Neuronal stem cell (in vitro differentiated cells): Measurements from ENCODE around the gene TRIP4.

ENCODE experiments used
- DNase-seq: peaks from one replicate; pipeline ENCODE4 v3.0.0-alpha.2; 2013; ENCODE audit warnings: low spot score
- H2AFZ ChIP-seq: one replicate; pipeline ENCODE4 v1.6.1; 2013; ENCODE audit warnings: mild to moderate bottlenecking, low read length, inconsistent platforms
- H2AK5ac ChIP-seq: 2 replicates; pipeline ENCODE4 v1.6.1; 2013; ENCODE audit warnings: low read depth, mild to moderate bottlenecking, inconsistent platforms, low read length, moderate library complexity, mixed read lengths
- H2BK120ac ChIP-seq: 2 replicates; pipeline ENCODE4 v1.6.1; 2013; ENCODE audit warnings: low read depth, mild to moderate bottlenecking, inconsistent platforms, low read length, moderate library complexity, mixed read lengths
- H2BK12ac ChIP-seq: one replicate; pipeline ENCODE4 v1.6.1; 2013; ENCODE audit warnings: low read length, inconsistent platforms
- H2BK15ac ChIP-seq: 2 replicates; pipeline ENCODE4 v1.6.1; 2013; ENCODE audit warnings: mild to moderate bottlenecking, low read length, inconsistent platforms, mixed read lengths
- H2BK5ac ChIP-seq: one replicate; pipeline ENCODE4 v1.6.1; 2013; ENCODE audit warnings: inconsistent platforms, mild to moderate bottlenecking, low read length, moderate library complexity
- H3K14ac ChIP-seq: one replicate; pipeline ENCODE4 v1.6.1; 2013; ENCODE audit warnings: low read length, inconsistent platforms
- H3K18ac ChIP-seq: 2 replicates; pipeline ENCODE4 v1.6.1; 2013; ENCODE audit warnings: low read length, inconsistent platforms
- H3K23ac ChIP-seq: 2 replicates; pipeline ENCODE4 v1.6.1; 2013; ENCODE audit warnings: low read depth, mild to moderate bottlenecking, mixed read lengths, low read length, inconsistent platforms; ENCODE audit not compliant: poor library complexity
- H3K27ac ChIP-seq: replicated peaks from 3 replicates; pipeline ENCODE4 v1.5.1; 2013; ENCODE audit warnings: low read length, inconsistent platforms
- H3K27me3 ChIP-seq, 3 experiments: 2 replicates each; pipeline ENCODE4 v1.6.1; 2013; ENCODE audit warnings: low read length in 3 of 3, mild to moderate bottlenecking in 2 of 3, inconsistent platforms in 1 of 3, low read depth in 1 of 3, mixed read lengths in 1 of 3, moderate library complexity in 1 of 3; ENCODE audit not compliant: control insufficient read depth in 3 of 3, insufficient read depth in 3 of 3
- H3K36me3 ChIP-seq, 2 donors: replicated peaks in 1 of 2; 2 replicates each; pipeline ENCODE4 v1.6.1; 2013; ENCODE audit warnings: low read length in 2 of 2; ENCODE audit not compliant: control insufficient read depth in 2 of 2, insufficient read depth in 2 of 2
- H3K4ac ChIP-seq: 2 replicates; pipeline ENCODE4 v1.6.1; 2013; ENCODE audit warnings: inconsistent platforms, mild to moderate bottlenecking, low read length, moderate library complexity
- H3K4me1 ChIP-seq, 2 donors: 1 replicate in 1 of 2; 2 replicates in 1 of 2; pipeline ENCODE4 v1.6.1; 2013; ENCODE audit warnings: low read length in 2 of 2, low read depth in 1 of 2; ENCODE audit not compliant: control insufficient read depth in 2 of 2, insufficient read depth in 1 of 2
- H3K4me2 ChIP-seq: one replicate; pipeline ENCODE4 v1.6.1; 2013; ENCODE audit warnings: mild to moderate bottlenecking, low read length, inconsistent platforms; ENCODE audit not compliant: insufficient read depth, poor library complexity, severe bottlenecking
- H3K4me3 ChIP-seq, 2 donors: 2 replicates each; pipeline ENCODE4 v1.5.1; 2013; ENCODE audit warnings: low read length in 2 of 2, mild to moderate bottlenecking in 2 of 2, inconsistent platforms in 1 of 2, moderate library complexity in 1 of 2
- H3K79me1 ChIP-seq: one replicate; pipeline ENCODE4 v1.6.1; 2013; ENCODE audit warnings: low read depth, mild to moderate bottlenecking, inconsistent platforms, low read length, moderate library complexity
- H3K9ac ChIP-seq: one replicate; pipeline ENCODE4 v1.6.1; 2013; ENCODE audit warnings: mild to moderate bottlenecking, low read depth, low read length, inconsistent platforms; ENCODE audit not compliant: poor library complexity
- H3K9me3 ChIP-seq, 2 donors: replicated peaks in 1 of 2; 2 replicates each; pipeline versions ENCODE3 to v1.6.1; 2013; ENCODE audit warnings: low read length in 2 of 2, mild to moderate bottlenecking in 2 of 2, inconsistent platforms in 1 of 2, low read depth in 1 of 2, mixed read lengths in 1 of 2, moderate library complexity in 1 of 2; ENCODE audit not compliant: control insufficient read depth in 2 of 2, insufficient read depth in 1 of 2
- H4K8ac ChIP-seq: one replicate; pipeline ENCODE4 v1.6.1; 2013; ENCODE audit warnings: low read depth, mild to moderate bottlenecking, inconsistent platforms, low read length, moderate library complexity
- H4K91ac ChIP-seq: one replicate; pipeline ENCODE4 v1.6.1; 2013; ENCODE audit warnings: low read length, low read depth, mild to moderate bottlenecking, inconsistent platforms; ENCODE audit not compliant: poor library complexity
- WGBS, 2 donors: extraction: QIAGEN DNeasy Blood & Tissue Kit; methylation state at CpG; one replicate each; pipeline ENCODE4 v1.1.7; 2013; ENCODE audit warnings: missing lambda C conversion rate in 2 of 2, mixed read lengths in 1 of 2; ENCODE audit not compliant: insufficient read length in 2 of 2, insufficient replicate concordance in 1 of 2; ENCODE audit errors: extremely low coverage in 2 of 2; 5-methylcytosine and 5-hydroxymethylcytosine counted together

The TRIP4 gene

GRCh38 chr15:64460206-64460723 lies 72.6 kb downstream of the TRIP4 start, which contains the start of gene ZNF609:
Gene ZNF609, plus strand, starts transcription at chr15:64460578. Its CDS starts 38,842 bp downstream, at chr15:64499420.
- Histone ChIP-seq H3K9me3 (no peaks in the 10 kb centered on the region), H3K27ac (peak within 1 kb of the TSS; percentile 50), H3K4ac (no peak within 1 kb of the TSS), H3K23ac (no peak within 1 kb of the TSS), H2BK12ac (no peak within 1 kb of the TSS), H4K8ac (no peak within 1 kb of the TSS), H3K18ac (peak within 1 kb of the TSS; percentile 79), H2AK5ac (no peak within 1 kb of the TSS), H2BK5ac (no peak within 1 kb of the TSS), H4K91ac (no peak within 1 kb of the TSS), H3K36me3 (peaks cover 0 to 17% of the 10 kb centered on the region in 2 donors), H2AFZ (peak within 1 kb of the TSS; percentile 87), H2BK120ac (no peak within 1 kb of the TSS), H3K4me2 (peak within 1 kb of the TSS; percentile 44), H3K4me3 (peak within 1 kb of the TSS; percentile 86 to 89), H3K14ac (no peak within 1 kb of the TSS), H3K79me1 (no peaks in the 10 kb centered on the region), H3K4me1 (peaks cover 34 to 38% of the 10 kb centered on the region in 2 donors), H3K9ac (peak within 1 kb of the TSS; percentile 70), H2BK15ac (no peak within 1 kb of the TSS), H3K27me3 (no peaks in the 10 kb centered on the region)
- no CpG with 5 or more reads among the region's 45 CpGs for WGBS, 2 donors
- DNase-seq = peak; percentile 99

- peak overlapping the region; percentile 44 for H3K4me2 ChIP-seq
- no peak overlapping the region for H2BK12ac ChIP-seq
- peaks cover 26 to 32% of the 10 kb centered on the region in 2 donors for H3K4me1 ChIP-seq
- no peak overlapping the region for H3K14ac ChIP-seq
- peak overlapping the region; percentile 70 for H3K9ac ChIP-seq
- no peak overlapping the region for H2BK120ac ChIP-seq
- no peak for DNase-seq
- peaks cover 0 to 21% of the 10 kb centered on the region in 2 donors for H3K36me3 ChIP-seq
- no peak overlapping the region for H2AK5ac ChIP-seq
- no peaks in the 10 kb centered on the region for H3K79me1 ChIP-seq
- H4K8ac ChIP-seq = no peak overlapping the region
- H3K9me3 ChIP-seq = no peaks in the 10 kb centered on the region
- peak overlapping the region; percentile 2 for H2AFZ ChIP-seq
- H3K4me3 ChIP-seq = peak overlapping the region; percentile 86 to 89
- H2BK5ac ChIP-seq = no peak overlapping the region
- H3K27me3 ChIP-seq = no peaks in the 10 kb centered on the region
- no peak overlapping the region for H4K91ac ChIP-seq
- no peak overlapping the region for H3K23ac ChIP-seq
- no peak overlapping the region for H2BK15ac ChIP-seq
- no CpG with 5 or more reads among the region's 56 CpGs for WGBS, 2 donors
- H3K27ac ChIP-seq = peak overlapping the region; percentile 50
- no peak overlapping the region for H3K4ac ChIP-seq
- peak overlapping the region; percentile 79 for H3K18ac ChIP-seq
Measured at GRCh38 chr15:64460724-64461720, 73.4 kb downstream of the TRIP4 start.

GRCh38 chr15:64461721-64462162 lies 74.1 kb downstream of the TRIP4 start:
- H3K9ac ChIP-seq = no peak overlapping the region
- H2BK12ac ChIP-seq = no peak overlapping the region
- no peaks in the 10 kb centered on the region for H3K27me3 ChIP-seq
- no peaks in the 10 kb centered on the region for H3K79me1 ChIP-seq
- H3K27ac ChIP-seq = peak overlapping the region; percentile 50
- no peak overlapping the region for H4K91ac ChIP-seq
- no peak overlapping the region for H3K23ac ChIP-seq
- H3K4ac ChIP-seq = no peak overlapping the region
- no peak overlapping the region for H3K18ac ChIP-seq
- H3K4me2 ChIP-seq = peak overlapping the region; percentile 44
- peaks cover 0 to 21% of the 10 kb centered on the region in 2 donors for H3K36me3 ChIP-seq
- DNase-seq = peak; percentile 64
- no peaks in the 10 kb centered on the region for H3K9me3 ChIP-seq
- H3K4me1 ChIP-seq = peaks cover 26 to 28% of the 10 kb centered on the region in 2 donors
- H2AFZ ChIP-seq = peak overlapping the region; percentile 2
- H3K14ac ChIP-seq = no peak overlapping the region
- H2BK120ac ChIP-seq = no peak overlapping the region
- no CpG with 5 or more reads among the region's 5 CpGs for WGBS, 2 donors
- peak overlapping the region; percentile 86 to 89 for H3K4me3 ChIP-seq
- no peak overlapping the region for H2AK5ac ChIP-seq
- H2BK5ac ChIP-seq = no peak overlapping the region
- H2BK15ac ChIP-seq = no peak overlapping the region
- H4K8ac ChIP-seq = no peak overlapping the region

- Histone ChIP-seq H2BK5ac (no peak overlapping the region), H2BK12ac (no peak overlapping the region), H3K4me1 (peaks cover 20 to 25% of the 10 kb centered on the region in 2 donors), H3K27ac (no peak overlapping the region), H3K27me3 (no peaks in the 10 kb centered on the region), H3K9ac (no peak overlapping the region), H2BK120ac (no peak overlapping the region), H3K4ac (no peak overlapping the region), H2AFZ (no peak overlapping the region), H3K4me2 (no peak overlapping the region), H3K23ac (no peak overlapping the region), H3K9me3 (no peaks in the 10 kb centered on the region), H3K18ac (no peak overlapping the region), H3K36me3 (peaks cover 0 to 24% of the 10 kb centered on the region in 2 donors), H3K14ac (no peak overlapping the region), H2BK15ac (no peak overlapping the region), H4K91ac (no peak overlapping the region), H3K79me1 (no peaks in the 10 kb centered on the region), H2AK5ac (no peak overlapping the region), H4K8ac (no peak overlapping the region), H3K4me3 (peak overlapping the region in 1 of 2 donors; percentile 86)
- DNase-seq = no peak
Measured at GRCh38 chr15:64462492-64462891, 74.9 kb downstream of the TRIP4 start.
